ENCODE measurements around the gene DPP6. TPM values are rescaled to one million over a fixed set of nuclear protein-coding genes. Genes with fewer than 3 reads are reported as not detected.

Gene DPP6
- polyA plus RNA-seq, 1 donor (not counting 4 experiments of a cell fraction or from before 2014, with no cell fraction given), result not detected

- Histone ChIP-seq H3K27me3 (ENCODE audit: control insufficient read depth, extremely low read depth, insufficient read depth, low read length) (no peaks in the 10 kb centered on the region), H3K9me3 (ENCODE audit: control insufficient read depth, low read depth, low read length) (peaks cover 1% of the 10 kb centered on the region), H3K36me3 (ENCODE audit: control insufficient read depth in 2 of 2, extremely low read depth in 1 of 2, insufficient read depth in 2 of 2, low read length in 2 of 2) (no peaks in the 10 kb centered on the region), H3K9me1 (ENCODE audit: control insufficient read depth, extremely low read depth, insufficient read depth, low read length) (no peaks in the 10 kb centered on the region), H3K9ac (ENCODE audit: control insufficient read depth, extremely low read depth, insufficient read depth, low read length) (no peak overlapping the region), H3K27ac (ENCODE audit: control insufficient read depth, insufficient read depth, low read length) (no peak overlapping the region), H3K79me2 (ENCODE audit: control insufficient read depth, insufficient read depth, low read length) (no peaks in the 10 kb centered on the region), H3K4me3 (ENCODE audit: control insufficient read depth in 2 of 3, extremely low read depth in 1 of 3, insufficient read depth in 2 of 3, low read depth in 1 of 3, low read length in 3 of 3) (no peak overlapping the region), H4K20me1 (ENCODE audit: control insufficient read depth, extremely low read depth, insufficient read depth, low read length) (no peaks in the 10 kb centered on the region), H3K4me1 (ENCODE audit: control insufficient read depth, extremely low read depth, insufficient read depth, low read length) (no peaks in the 10 kb centered on the region), H2AFZ (ENCODE audit: control insufficient read depth, low read length) (no peak overlapping the region), H3K4me2 (ENCODE audit: control insufficient read depth, extremely low read depth, insufficient read depth, low read depth, low read length) (no peak overlapping the region)
- DNase-seq (ENCODE audit: low read depth, low spot score) (no peak), FAIRE-seq (no peak)
- dilution Hi-C loops (cut with MboI; ENCODE audit: extremely low pct_ligation_motif_present, low sequenced_read_pairs), result no loop called here
- TF ChIP-seq CTCF (optimal IDR thresholded peaks at IDR 0.05 in 1 of 3, IDR thresholded peaks at IDR 0.05 in 1 of 3, conservative IDR thresholded peaks at IDR 0.05 in 1 of 3; ENCODE audit: extremely low read depth in 1 of 3, insufficient read depth in 2 of 3, low read length in 3 of 3), result no peak
- TF ChIP-seq EZH2 (IDR thresholded peaks at IDR 0.05; ENCODE audit: low read length), result no peak
Observed at GRCh38 chr7:154865984-154866685, 813.9 kb downstream of the DPP6 start.

GRCh38 chr7:154867068-154867467 lies 814.9 kb downstream of the DPP6 start:
- H3K4me1 ChIP-seq (ENCODE audit: control insufficient read depth, extremely low read depth, insufficient read depth, low read length), result no peaks in the 10 kb centered on the region
- no peak overlapping the region for H3K9ac ChIP-seq (ENCODE audit: control insufficient read depth, extremely low read depth, insufficient read depth, low read length)
- no peak for TF ChIP-seq EZH2 (IDR thresholded peaks at IDR 0.05; ENCODE audit: low read length)
- no peak for TF ChIP-seq CTCF (optimal IDR thresholded peaks at IDR 0.05 in 1 of 3, IDR thresholded peaks at IDR 0.05 in 1 of 3, conservative IDR thresholded peaks at IDR 0.05 in 1 of 3; ENCODE audit: extremely low read depth in 1 of 3, insufficient read depth in 2 of 3, low read length in 3 of 3)
- H3K27me3 ChIP-seq (ENCODE audit: control insufficient read depth, extremely low read depth, insufficient read depth, low read length), result no peaks in the 10 kb centered on the region
- H2AFZ ChIP-seq (ENCODE audit: control insufficient read depth, low read length), result no peak overlapping the region
- H3K27ac ChIP-seq (ENCODE audit: control insufficient read depth, insufficient read depth, low read length), result no peak overlapping the region
- FAIRE-seq (no peak), DNase-seq (ENCODE audit: low read depth, low spot score) (no peak)
- H4K20me1 ChIP-seq (ENCODE audit: control insufficient read depth, extremely low read depth, insufficient read depth, low read length), result no peaks in the 10 kb centered on the region
- no peak overlapping the region for H3K4me3 ChIP-seq (ENCODE audit: control insufficient read depth in 2 of 3, extremely low read depth in 1 of 3, insufficient read depth in 2 of 3, low read depth in 1 of 3, low read length in 3 of 3)
- peaks cover under 1% of the 10 kb centered on the region for H3K9me3 ChIP-seq (ENCODE audit: control insufficient read depth, low read depth, low read length)
- no peak overlapping the region for H3K4me2 ChIP-seq (ENCODE audit: control insufficient read depth, extremely low read depth, insufficient read depth, low read depth, low read length)
- dilution Hi-C loops (cut with MboI; ENCODE audit: extremely low pct_ligation_motif_present, low sequenced_read_pairs), result no loop called here
- H3K79me2 ChIP-seq (ENCODE audit: control insufficient read depth, insufficient read depth, low read length), result no peaks in the 10 kb centered on the region
- H3K9me1 ChIP-seq (ENCODE audit: control insufficient read depth, extremely low read depth, insufficient read depth, low read length), result no peaks in the 10 kb centered on the region
- H3K36me3 ChIP-seq (ENCODE audit: control insufficient read depth in 2 of 2, extremely low read depth in 1 of 2, insufficient read depth in 2 of 2, low read length in 2 of 2), result no peaks in the 10 kb centered on the region

Measured in keratinocyte (primary cell).